IMR-90 (cell line): ENCODE measurements around the gene PRR5L. TPM values are rescaled to one million over a fixed set of nuclear protein-coding genes. Genes with fewer than 3 reads are reported as not detected.

Source experiments
- ATAC-seq: fragments of 200-7000 bp; cut with Tn5 transposase; 2 replicates; pipeline ENCODE4 v1.9.1; 2020; ENCODE audit warnings: low read depth, mild to moderate bottlenecking, moderate library complexity
- BruUV-seq: library from RNA; stranded (reverse); fragments of 400-500 nt; replicated peaks from 2 replicates; lab custom pipeline; 2021; lab: Mats Ljungman, UMichigan
- CTCF ChIA-PET: fragments of 300-600 bp; formaldehyde crosslinking; extraction: SDS; loops from one replicate; lab custom pipeline; 2021; ENCODE audit warnings: antibody characterized with exemption; lab: Yijun Ruan, JAX
- POLR2A ChIA-PET: fragments of 300-600 bp; sonication (Branson Sonifier 250); formaldehyde crosslinking; loops from one replicate; lab custom pipeline; 2022; ENCODE audit warnings: antibody characterized with exemption; ENCODE audit not compliant: unreplicated experiment; lab: Charles Lee
- DNase-seq: peaks from one replicate; pipeline ENCODE4 v3.0.0; 2013
- H2AFZ ChIP-seq: replicated peaks from 2 replicates; pipeline ENCODE3; 2013; ENCODE audit warnings: low read length, mild to moderate bottlenecking; ENCODE audit not compliant: poor library complexity
- H2AK5ac ChIP-seq: 2 replicates; pipeline ENCODE4 v1.6.1; 2013; ENCODE audit warnings: low read depth, low read length, inconsistent platforms
- H2AK9ac ChIP-seq: replicated peaks from 2 replicates; pipeline ENCODE3; 2013; ENCODE audit warnings: mild to moderate bottlenecking, low read depth, low read length, moderate library complexity; ENCODE audit not compliant: poor library complexity
- H2BK120ac ChIP-seq: 2 replicates; pipeline ENCODE4 v1.6.1; 2013; ENCODE audit warnings: low read depth, low read length, inconsistent platforms
- H2BK15ac ChIP-seq: 3 replicates; pipeline ENCODE4 v1.6.1; 2013; ENCODE audit warnings: low read depth, low read length, inconsistent platforms
- H2BK20ac ChIP-seq: 2 replicates; pipeline ENCODE4 v1.6.1; 2013; ENCODE audit warnings: low read depth, mild to moderate bottlenecking, inconsistent platforms, low read length, moderate library complexity
- H2BK5ac ChIP-seq: 2 replicates; pipeline ENCODE4 v1.6.1; 2013; ENCODE audit warnings: mild to moderate bottlenecking, low read depth, low read length, inconsistent platforms; ENCODE audit not compliant: poor library complexity, severe bottlenecking
- H3K14ac ChIP-seq: replicated peaks from 2 replicates; pipeline ENCODE4 v1.6.1; 2013; ENCODE audit warnings: low read depth, low read length, inconsistent platforms
- H3K18ac ChIP-seq: 2 replicates; pipeline ENCODE4 v1.6.1; 2013; ENCODE audit warnings: low read depth, low read length, control low read depth
- H3K23ac ChIP-seq: 2 replicates; pipeline ENCODE4 v1.6.1; 2013; ENCODE audit warnings: low read depth, low read length, inconsistent platforms
- H3K27ac ChIP-seq: 2 replicates; pipeline ENCODE4 v1.5.1; 2013; ENCODE audit warnings: mild to moderate bottlenecking, control low read depth, low read length; ENCODE audit not compliant: insufficient read depth
- H3K27me3 ChIP-seq: 2 replicates; pipeline ENCODE4 v1.6.1; 2013; ENCODE audit warnings: low read length; ENCODE audit not compliant: control insufficient read depth, insufficient read depth
- H3K36me3 ChIP-seq: 2 replicates; pipeline ENCODE4 v1.6.1; 2013; ENCODE audit warnings: low read length, mixed read lengths; ENCODE audit not compliant: control insufficient read depth, insufficient read depth
- H3K4ac ChIP-seq: 2 replicates; pipeline ENCODE4 v1.6.1; 2013; ENCODE audit warnings: low read depth, low read length, inconsistent platforms
- H3K4me1 ChIP-seq: 2 replicates; pipeline ENCODE4 v1.6.1; 2013; ENCODE audit warnings: low read length, mixed read lengths; ENCODE audit not compliant: control insufficient read depth, insufficient read depth
- H3K4me2 ChIP-seq: 2 replicates; pipeline ENCODE4 v1.6.1; 2013; ENCODE audit warnings: low read depth, mild to moderate bottlenecking, control low read depth, low read length, moderate library complexity
- H3K4me3 ChIP-seq: 2 replicates; pipeline ENCODE4 v1.5.1; 2013; ENCODE audit warnings: low read depth, mild to moderate bottlenecking, control low read depth, low read length, moderate library complexity; ENCODE audit not compliant: insufficient read depth
- H3K56ac ChIP-seq: 2 replicates; pipeline ENCODE4 v1.6.1; 2013; ENCODE audit warnings: low read length, inconsistent platforms; ENCODE audit not compliant: insufficient read depth; ENCODE audit errors: extremely low read depth
- H3K79me1 ChIP-seq, 2 experiments: 2 replicates each; pipeline ENCODE4 v1.6.1; 2013; ENCODE audit warnings: low read length in 2 of 2, inconsistent platforms in 1 of 2, low read depth in 1 of 2
- H3K9ac ChIP-seq: 2 replicates; pipeline ENCODE4 v1.6.1; 2013; ENCODE audit warnings: low read depth, low read length, control low read depth
- H3K9me1 ChIP-seq: 2 replicates; pipeline ENCODE4 v1.6.1; 2013; ENCODE audit warnings: low read length, inconsistent platforms; ENCODE audit not compliant: insufficient read depth
- H3K9me3 ChIP-seq: 2 replicates; pipeline ENCODE4 v1.6.1; 2013; ENCODE audit warnings: low read length; ENCODE audit not compliant: control insufficient read depth, insufficient read depth
- H4K20me1 ChIP-seq: 2 replicates; pipeline ENCODE4 v1.6.1; 2013; ENCODE audit warnings: low read length, inconsistent platforms; ENCODE audit not compliant: insufficient read depth
- H4K5ac ChIP-seq: 2 replicates; pipeline ENCODE4 v1.6.1; 2013; ENCODE audit warnings: mild to moderate bottlenecking, low read depth, low read length, control low read depth
- H4K8ac ChIP-seq, 2 experiments: 2 replicates each; pipeline ENCODE4 v1.6.1; 2013; ENCODE audit warnings: low read depth in 2 of 2, low read length in 2 of 2, control low read depth in 1 of 2, inconsistent platforms in 1 of 2
- H4K91ac ChIP-seq: 2 replicates; pipeline ENCODE4 v1.6.1; 2013; ENCODE audit warnings: low read depth, low read length, inconsistent platforms; ENCODE audit not compliant: insufficient read depth
- BHLHE40 ChIP-seq: fragments of 150-350 bp; IDR thresholded peaks from 2 replicates; pipeline ENCODE4 v1.6.1; 2016; ENCODE audit warnings: mild to moderate bottlenecking, low read depth, low read length
- FOS ChIP-seq: fragments of 150-350 bp; IDR thresholded peaks from 2 replicates; pipeline ENCODE4 v1.6.1; 2016; ENCODE audit warnings: low read depth, low read length
- MAFK ChIP-seq: IDR thresholded peaks from 2 replicates; pipeline ENCODE4 v1.6.1; 2012; ENCODE audit warnings: low read depth, low read length, improper control_type of control experiment
- MAZ ChIP-seq: IDR thresholded peaks from 2 replicates; pipeline ENCODE4 v1.6.1; 2012; ENCODE audit warnings: low read depth, mild to moderate bottlenecking, low read length, improper control_type of control experiment, moderate library complexity, borderline replicate concordance
- MXI1 ChIP-seq: IDR thresholded peaks from 2 replicates; pipeline ENCODE4 v1.6.1; 2012; ENCODE audit warnings: low read depth, mild to moderate bottlenecking, low read length, moderate library complexity, borderline replicate concordance
- NFE2L2 ChIP-seq: fragments of 150-350 bp; IDR thresholded peaks from 2 replicates; pipeline ENCODE4 v1.6.1; 2016; ENCODE audit warnings: low read depth, mild to moderate bottlenecking, low read length
- POLR2A ChIP-seq: IDR thresholded peaks from 2 replicates; pipeline ENCODE4 v1.6.1; 2012; ENCODE audit warnings: mild to moderate bottlenecking, low read depth, low read length
- RAD21 ChIP-seq: IDR thresholded peaks from 2 replicates; pipeline ENCODE4 v1.6.1; 2012; ENCODE audit warnings: low read length, improper control_type of control experiment
- RCOR1 ChIP-seq: IDR thresholded peaks from 2 replicates; pipeline ENCODE4 v1.6.1; 2012; ENCODE audit warnings: mild to moderate bottlenecking, low read length, improper control_type of control experiment; ENCODE audit not compliant: insufficient replicate concordance
- RFX5 ChIP-seq: IDR thresholded peaks from 2 replicates; pipeline ENCODE4 v1.8.0; 2012; ENCODE audit warnings: low read depth, mild to moderate bottlenecking, low read length, moderate library complexity
- SMC3 ChIP-seq: fragments of 150-350 bp; IDR thresholded peaks from 2 replicates; pipeline ENCODE4 v1.6.1; 2016; ENCODE audit warnings: low read depth, mild to moderate bottlenecking, antibody characterized with exemption, low read length, moderate library complexity
- WGBS, 2 experiments: methylation state at CpG; one replicate each; pipeline versions ENCODE4 v1.1.5 to v1.1.7; 2013; ENCODE audit warnings: missing lambda C conversion rate in 2 of 2; ENCODE audit not compliant: insufficient read length in 1 of 2; ENCODE audit errors: extremely low coverage in 2 of 2; 5-methylcytosine and 5-hydroxymethylcytosine counted together
- dilution Hi-C: fragments of 300-500 bp; cut with HindIII; formaldehyde crosslinking; loops from one replicate; pipeline ENCODE4 v1.14.3; 2018; ENCODE audit warnings: low sequenced_read_pairs; ENCODE audit not compliant: unreplicated experiment
- in situ Hi-C: fragments of 300-500 bp; cut with MboI; formaldehyde crosslinking; loops from 3 replicates; pipeline ENCODE4 v1.14.3; 2019; ENCODE audit warnings: low sequenced_read_pairs, inconsistent platforms, mixed read lengths
- intact Hi-C: fragments of 100-400 bp; cut with micrococcal nuclease; formaldehyde crosslinking; loops from 2 replicates; pipeline ENCODE4 v1.10.0; 2022
- polyA plus RNA-seq, 3 experiments: library from polyadenylated mRNA; depleted of rRNA; stranded (reverse); fragments of >200 nt; gene quantifications; 2 replicates each; pipeline ENCODE4 v1.2.3, GENCODE V29; 2012; ENCODE audit warnings: low replicate concordance in 1 of 3
- total RNA-seq: library from RNA; depleted of rRNA; stranded (reverse); fragments of >200 nt; gene quantifications from 2 replicates; pipeline ENCODE4 v1.2.3, GENCODE V29; 2012
- TF ChIP-seq, protein P1 (sequence below): fragments of 150-350 bp; IDR thresholded peaks from 2 replicates; pipeline ENCODE4 v1.6.1; 2016; ENCODE audit warnings: low read depth, mild to moderate bottlenecking, low read length, moderate library complexity, borderline replicate concordance
- TF ChIP-seq, protein P2 (sequence below): fragments of 150-350 bp; IDR thresholded peaks from 2 replicates; pipeline ENCODE4 v1.6.1; 2017; ENCODE audit warnings: mild to moderate bottlenecking, antibody characterized with exemption, low read length, low read depth

The PRR5L gene
- total and polyA plus RNA-seq, 2 of the 4 experiments (the other 2 are of a cell fraction), result 2.9 to 3.6 TPM

DNA sequence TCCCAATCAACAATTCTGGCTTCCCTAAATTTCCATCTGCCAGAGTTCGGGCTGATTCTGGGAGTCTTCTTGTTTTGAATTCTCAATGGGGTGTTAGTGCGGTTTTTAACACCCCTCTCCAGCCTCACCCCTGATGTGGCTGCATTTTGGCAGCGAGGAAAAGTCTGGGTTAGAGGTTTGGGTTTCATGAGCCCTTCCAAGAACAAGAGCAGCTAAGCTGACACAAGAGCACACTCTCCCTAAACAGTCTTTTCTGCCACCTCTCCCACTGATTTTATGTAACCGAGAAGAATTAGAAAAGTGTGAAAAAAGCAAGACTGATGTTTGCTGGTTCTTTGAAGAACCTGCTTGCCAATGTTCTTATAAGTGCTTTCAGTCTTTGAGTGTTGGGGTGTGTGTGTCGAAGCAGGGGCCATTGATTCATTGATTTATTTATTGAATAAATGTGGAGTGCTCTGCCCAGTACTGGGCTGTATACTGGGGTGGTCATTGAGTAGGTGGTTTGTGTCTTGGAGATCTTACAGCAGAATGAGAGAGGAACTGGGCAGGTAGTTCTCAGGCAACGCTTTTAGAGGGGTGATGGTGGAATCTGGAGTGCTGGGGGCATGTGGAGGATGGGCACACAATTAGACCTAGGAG lies 112.5 kb downstream of the PRR5L start:
- H4K8ac ChIP-seq, result peak overlapping the region; percentile 86 to 87
- no peaks in the 10 kb centered on the region; the same call in none of the 2 replicates for H4K20me1 ChIP-seq
- H3K18ac ChIP-seq, result peak overlapping the region; percentile 68; the same call in 1 of the 2 replicates
- peaks cover 36% of the 10 kb centered on the region for H3K4me1 ChIP-seq
- peak overlapping the region; percentile 72 for H2BK120ac ChIP-seq
- peak overlapping the region; percentile 60 for H2AFZ ChIP-seq
- peak overlapping the region; percentile 48 for H2AK9ac ChIP-seq
- H2BK15ac ChIP-seq, result peak overlapping the region; percentile 57; the same call in 2 of the 3 replicates
- no TSS peak for BruUV-seq
- ChIA-PET POLR2A (no interaction called here), CTCF (interaction anchor here (0.7 kb wide), 1 partner anchor 14 kb away, joined by 3 read pairs; no protein-coding TSS in a partner anchor)
- H4K5ac ChIP-seq, result peak overlapping the region; percentile 62; the same call in 1 of the 2 replicates
- peak overlapping the region; percentile 41 for H2BK5ac ChIP-seq
- H3K9me3 ChIP-seq, result no peaks in the 10 kb centered on the region
- H3K23ac ChIP-seq, result peak overlapping the region; percentile 64; the same call in 1 of the 2 replicates
- in situ Hi-C loops (no loop called here), dilution Hi-C loops (no loop called here), intact Hi-C loops (no loop called here)
- TF ChIP-seq, protein P1, sequence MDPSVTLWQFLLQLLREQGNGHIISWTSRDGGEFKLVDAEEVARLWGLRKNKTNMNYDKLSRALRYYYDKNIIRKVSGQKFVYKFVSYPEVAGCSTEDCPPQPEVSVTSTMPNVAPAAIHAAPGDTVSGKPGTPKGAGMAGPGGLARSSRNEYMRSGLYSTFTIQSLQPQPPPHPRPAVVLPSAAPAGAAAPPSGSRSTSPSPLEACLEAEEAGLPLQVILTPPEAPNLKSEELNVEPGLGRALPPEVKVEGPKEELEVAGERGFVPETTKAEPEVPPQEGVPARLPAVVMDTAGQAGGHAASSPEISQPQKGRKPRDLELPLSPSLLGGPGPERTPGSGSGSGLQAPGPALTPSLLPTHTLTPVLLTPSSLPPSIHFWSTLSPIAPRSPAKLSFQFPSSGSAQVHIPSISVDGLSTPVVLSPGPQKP, result no peak
- TF ChIP-seq POLR2A (no peak), MXI1 (no peak), SMC3 (no peak), MAZ (no peak), BHLHE40 (no peak), FOS (no peak), MAFK (no peak), RAD21 (no peak), RCOR1 (no peak), RFX5 (no peak), NFE2L2 (no peak)
- TF ChIP-seq, protein P2, sequence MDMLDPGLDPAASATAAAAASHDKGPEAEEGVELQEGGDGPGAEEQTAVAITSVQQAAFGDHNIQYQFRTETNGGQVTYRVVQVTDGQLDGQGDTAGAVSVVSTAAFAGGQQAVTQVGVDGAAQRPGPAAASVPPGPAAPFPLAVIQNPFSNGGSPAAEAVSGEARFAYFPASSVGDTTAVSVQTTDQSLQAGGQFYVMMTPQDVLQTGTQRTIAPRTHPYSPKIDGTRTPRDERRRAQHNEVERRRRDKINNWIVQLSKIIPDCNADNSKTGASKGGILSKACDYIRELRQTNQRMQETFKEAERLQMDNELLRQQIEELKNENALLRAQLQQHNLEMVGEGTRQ, result no peak
- DNase-seq (no peak), ATAC-seq (no peak)
- peak overlapping the region; percentile 12; the same call in 1 of the 2 replicates for H3K4me2 ChIP-seq
- no peak overlapping the region for H3K56ac ChIP-seq
- peaks cover 25% of the 10 kb centered on the region for H3K9me1 ChIP-seq
- H3K4me3 ChIP-seq, result no peak overlapping the region
- H2AK5ac ChIP-seq, result peak overlapping the region; percentile 76; the same call in 1 of the 2 replicates
- 100% methylated on average over 1 of the region's 6 CpGs; no CpG with 5 or more reads in 1 of the 2 experiments for WGBS, 2 experiments
- no peak overlapping the region for H2BK20ac ChIP-seq
- peaks cover 0 to 18% of the 10 kb centered on the region in 2 experiments; a peak in 1 of 4 replicates for H3K79me1 ChIP-seq
- peak overlapping the region; percentile 34 for H3K4ac ChIP-seq
- H3K27me3 ChIP-seq, result no peaks in the 10 kb centered on the region
- 0 out of 2 replicates have a peak overlapping the region, but pooled peaks have one; percentile 42 for H4K91ac ChIP-seq
- H3K9ac ChIP-seq, result no peak overlapping the region
- H3K36me3 ChIP-seq, result no peaks in the 10 kb centered on the region
- peak overlapping the region; percentile 86 for H3K14ac ChIP-seq
- no peak overlapping the region for H3K27ac ChIP-seq
